Esophagus muscularis mucosa (tissue), 4 donors: Measurements from ENCODE around the gene RCAN1. TPM values are rescaled to one million over a fixed set of nuclear protein-coding genes. Genes with fewer than 3 reads are reported as not detected.

Experiments
- DNase-seq: peaks from one replicate; pipeline ENCODE4 v3.0.0-alpha.2; 2017; ENCODE audit errors: extremely low spot score
- H3K27ac ChIP-seq, 4 donors: fragments of 200-600 bp; sonication (generic); replicated peaks in 1 of 4; 1 replicate in 3 of 4; 2 replicates in 1 of 4; pipeline ENCODE4 v1.5.1; 2016 to 2019; ENCODE audit warnings: mild to moderate bottlenecking in 1 of 4
- H3K27me3 ChIP-seq, 4 donors: fragments of 200-600 bp; sonication (generic); one replicate each; pipeline versions ENCODE4 v1.5.1 to v1.6.0; 2016 to 2019
- H3K36me3 ChIP-seq, 4 donors: fragments of 200-600 bp; sonication (generic); one replicate each; pipeline ENCODE4 v1.5.1; 2016 to 2019
- H3K4me1 ChIP-seq, 4 donors: fragments of 200-600 bp; sonication (generic); one replicate each; pipeline ENCODE4 v1.5.1; 2016 to 2019
- H3K4me3 ChIP-seq, 4 donors: fragments of 200-600 bp; sonication (generic); 1 replicate in 2 of 4; 2 replicates in 2 of 4; pipeline ENCODE4 v1.5.1; 2016 to 2019; ENCODE audit warnings: mild to moderate bottlenecking in 4 of 4, moderate library complexity in 1 of 4
- H3K9me3 ChIP-seq, 4 donors: fragments of 200-600 bp; sonication (generic); 1 replicate in 3 of 4; 2 replicates in 1 of 4; pipeline ENCODE4 v1.5.1; 2016 to 2019
- EP300 ChIP-seq: sonication (generic); formaldehyde crosslinking; IDR thresholded peaks from one replicate; pipeline ENCODE4 v1.6.1; 2017; ENCODE audit warnings: antibody characterized with exemption
- POLR2A ChIP-seq: fragments of 450-650 bp; IDR thresholded peaks from one replicate; pipeline ENCODE4 v1.6.1; 2017; ENCODE audit warnings: antibody characterized with exemption, moderate library complexity, mild to moderate bottlenecking, low read depth
- POLR2AphosphoS5 ChIP-seq, 2 donors: sonication (generic); formaldehyde crosslinking; IDR thresholded peaks; one replicate each; pipeline ENCODE4 v1.6.1; 2017; ENCODE audit warnings: antibody characterized with exemption in 2 of 2
- WGBS: methylation state at CpG from one replicate; pipeline ENCODE4 v1.1.5; 2018; 5-methylcytosine and 5-hydroxymethylcytosine counted together
- intact Hi-C: fragments of 100-400 bp; cut with DNase I; formaldehyde crosslinking; loops from one replicate; pipeline ENCODE4 v1.15.1; 2023
- total RNA-seq, 4 donors: library from RNA; depleted of rRNA; stranded (reverse); fragments of >200 nt; gene quantifications; one replicate each; pipeline versions ENCODE4 v1.1.0 to v1.2.1, GENCODE V29; 2016
- TF ChIP-seq, protein P1 (sequence below), 3 experiments: fragments of 200-600 bp in 2 of 3; fragments of 450-650 bp in 1 of 3; sonication (generic) in 2 of 3; IDR thresholded peaks; one replicate each; pipeline ENCODE4 v1.5.1; 2017 to 2019; ENCODE audit warnings: antibody characterized with exemption in 3 of 3, mild to moderate bottlenecking in 2 of 3, moderate library complexity in 1 of 3

The RCAN1 gene
- total RNA-seq, 4 donors from 2014 or later = 32.4 to 58.8 (median 37.9) TPM

GRCh38 chr21:34642211-34643075 lies 27.5 kb upstream of the RCAN1 start:
- Histone ChIP-seq H3K4me3 (no peak overlapping the region), H3K9me3 (no peaks in the 10 kb centered on the region), H3K27ac (no peak overlapping the region), H3K4me1 (no peaks in the 10 kb centered on the region), H3K36me3 (no peaks in the 10 kb centered on the region), H3K27me3 (peaks cover 0 to 11% (median 0%) of the 10 kb centered on the region in 4 donors)
- no peak for DNase-seq
- TF ChIP-seq POLR2A (no peak), POLR2AphosphoS5 (IDR thresholded peaks at IDR 0.05) (no peak), EP300 (no peak)
- TF ChIP-seq, protein P1, sequence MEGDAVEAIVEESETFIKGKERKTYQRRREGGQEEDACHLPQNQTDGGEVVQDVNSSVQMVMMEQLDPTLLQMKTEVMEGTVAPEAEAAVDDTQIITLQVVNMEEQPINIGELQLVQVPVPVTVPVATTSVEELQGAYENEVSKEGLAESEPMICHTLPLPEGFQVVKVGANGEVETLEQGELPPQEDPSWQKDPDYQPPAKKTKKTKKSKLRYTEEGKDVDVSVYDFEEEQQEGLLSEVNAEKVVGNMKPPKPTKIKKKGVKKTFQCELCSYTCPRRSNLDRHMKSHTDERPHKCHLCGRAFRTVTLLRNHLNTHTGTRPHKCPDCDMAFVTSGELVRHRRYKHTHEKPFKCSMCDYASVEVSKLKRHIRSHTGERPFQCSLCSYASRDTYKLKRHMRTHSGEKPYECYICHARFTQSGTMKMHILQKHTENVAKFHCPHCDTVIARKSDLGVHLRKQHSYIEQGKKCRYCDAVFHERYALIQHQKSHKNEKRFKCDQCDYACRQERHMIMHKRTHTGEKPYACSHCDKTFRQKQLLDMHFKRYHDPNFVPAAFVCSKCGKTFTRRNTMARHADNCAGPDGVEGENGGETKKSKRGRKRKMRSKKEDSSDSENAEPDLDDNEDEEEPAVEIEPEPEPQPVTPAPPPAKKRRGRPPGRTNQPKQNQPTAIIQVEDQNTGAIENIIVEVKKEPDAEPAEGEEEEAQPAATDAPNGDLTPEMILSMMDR (IDR thresholded peaks at IDR 0.05) = no peak
- intact Hi-C loops = no loop called here
- WGBS = 85% methylated on average over 7 of the region's 7 CpGs

DNA sequence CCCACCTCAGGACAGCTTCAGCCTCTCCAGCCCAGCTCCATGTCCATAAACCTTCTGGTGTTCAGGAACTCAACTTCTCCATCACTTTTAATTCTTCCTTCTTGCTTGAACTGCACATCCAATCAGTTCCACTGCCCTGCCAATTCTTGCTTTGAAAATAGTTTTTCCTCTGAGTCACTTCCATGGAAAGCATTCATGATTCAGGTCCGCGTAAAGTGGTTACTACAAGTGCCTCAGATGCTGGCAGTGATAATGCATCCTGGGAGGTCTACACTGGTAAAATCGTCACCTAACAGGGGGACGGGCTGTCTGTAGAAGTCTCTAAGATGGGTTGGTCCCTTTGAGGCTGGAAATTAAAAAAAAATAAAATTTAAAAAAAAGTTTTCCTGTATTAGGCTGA lies 25.9 kb upstream of the RCAN1 start:
- Histone ChIP-seq H3K27me3 (no peaks in the 10 kb centered on the region), H3K27ac (no peak overlapping the region), H3K9me3 (no peaks in the 10 kb centered on the region), H3K36me3 (no peaks in the 10 kb centered on the region), H3K4me1 (no peaks in the 10 kb centered on the region), H3K4me3 (no peak overlapping the region)
- WGBS = 73% methylated on average over 4 of the region's 4 CpGs
- no peak for DNase-seq
- TF ChIP-seq, protein P1 (IDR thresholded peaks at IDR 0.05) = no peak
- TF ChIP-seq EP300 (no peak), POLR2A (no peak), POLR2AphosphoS5 (IDR thresholded peaks at IDR 0.05) (no peak)
- intact Hi-C loops = no loop called here

DNA sequence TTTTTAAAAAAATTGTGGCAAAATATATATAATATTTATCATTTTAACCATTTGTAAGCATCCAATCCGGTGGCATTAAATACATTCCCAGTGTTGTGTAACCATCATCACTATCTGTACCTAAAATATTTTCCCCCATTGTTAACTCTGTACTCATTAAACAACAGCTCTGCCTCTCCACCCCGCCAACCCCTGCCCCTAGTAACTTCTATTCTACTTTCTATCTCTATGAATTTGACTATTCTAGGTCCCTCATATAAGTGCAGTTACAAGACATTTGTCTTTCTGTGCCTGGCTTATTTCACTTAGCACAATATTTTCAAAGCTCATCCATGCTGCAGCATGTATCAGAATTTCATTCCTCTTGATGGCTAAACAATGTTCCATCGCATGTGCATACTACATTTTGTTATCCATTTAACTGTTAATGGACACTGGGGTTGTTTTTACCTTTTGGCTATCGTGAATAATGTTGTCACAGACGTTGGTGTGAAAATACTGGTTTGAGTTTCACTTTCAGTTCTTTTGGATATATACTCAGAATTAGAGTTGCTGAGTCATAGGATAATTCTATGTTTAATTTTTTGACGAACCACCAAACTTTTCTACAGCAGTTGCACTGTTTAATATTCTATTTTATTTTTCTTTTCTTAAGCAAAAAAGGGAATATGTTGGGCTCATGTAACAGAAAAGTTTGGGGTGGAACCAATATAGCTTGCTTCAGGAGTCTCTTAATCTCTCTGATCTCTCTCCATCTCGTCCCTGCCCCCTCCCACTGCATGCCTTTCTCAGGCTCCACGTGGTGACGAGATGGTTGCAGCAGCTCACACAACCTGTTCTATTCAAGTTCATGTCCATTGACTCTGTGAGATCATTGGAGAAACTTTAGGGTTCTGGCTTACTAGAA lies 25.2 kb upstream of the RCAN1 start:
- Histone ChIP-seq H3K36me3 (no peaks in the 10 kb centered on the region), H3K4me1 (no peaks in the 10 kb centered on the region), H3K27me3 (peaks cover 0 to 7% (median 0%) of the 10 kb centered on the region in 4 donors), H3K9me3 (no peaks in the 10 kb centered on the region), H3K27ac (no peak overlapping the region), H3K4me3 (no peak overlapping the region)
- DNase-seq = no peak
- 55% methylated on average over 9 of the region's 9 CpGs for WGBS
- TF ChIP-seq EP300 (no peak), POLR2A (no peak), POLR2AphosphoS5 (IDR thresholded peaks at IDR 0.05) (no peak)
- TF ChIP-seq, protein P1 (IDR thresholded peaks at IDR 0.05) = no peak
- intact Hi-C loops = no loop called here

DNA sequence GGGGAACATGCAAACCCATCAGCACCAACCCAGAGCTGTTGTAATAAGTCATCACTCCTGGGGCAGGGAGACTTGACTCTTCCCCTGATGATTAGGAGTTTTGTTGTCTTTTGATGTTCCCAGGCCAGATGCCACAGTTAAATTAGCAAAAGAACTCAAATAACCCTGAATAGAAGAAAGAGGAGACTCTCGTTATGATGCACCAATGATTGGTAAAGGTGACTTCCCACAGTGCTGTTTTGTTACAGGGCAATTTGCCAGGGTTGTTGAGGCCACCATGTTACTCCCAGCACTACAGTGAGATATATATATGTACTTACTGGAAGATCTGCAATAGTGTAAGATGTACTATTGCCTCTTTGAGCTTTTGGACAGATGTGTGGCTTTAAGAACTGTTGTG lies 24.3 kb upstream of the RCAN1 start:
- TF ChIP-seq, protein P1 (IDR thresholded peaks at IDR 0.05) = no peak
- TF ChIP-seq POLR2A = no peak
- TF ChIP-seq EP300 = no peak
- TF ChIP-seq POLR2AphosphoS5 (IDR thresholded peaks at IDR 0.05) = no peak
- intact Hi-C loops = no loop called here
- 83% methylated on average over 1 of the region's 1 CpG for WGBS

More for the DNA sequence above, 24.3 kb upstream of the RCAN1 start:
- H3K4me1 ChIP-seq = no peaks in the 10 kb centered on the region
- H3K27me3 ChIP-seq = peaks cover 0 to 15% (median 0%) of the 10 kb centered on the region in 4 donors
- no peak overlapping the region for H3K4me3 ChIP-seq
- no peaks in the 10 kb centered on the region for H3K36me3 ChIP-seq
- no peaks in the 10 kb centered on the region for H3K9me3 ChIP-seq
- DNase-seq = no peak
- no peak overlapping the region for H3K27ac ChIP-seq
